Neuronal stem cell (in vitro differentiated cells): ENCODE results near the gene C14orf180.

ENCODE experiments used
- DNase-seq: peaks from one replicate; pipeline ENCODE4 v3.0.0-alpha.2; 2013; ENCODE audit warnings: low spot score
- H2AFZ ChIP-seq: one replicate; pipeline ENCODE4 v1.6.1; 2013; ENCODE audit warnings: mild to moderate bottlenecking, low read length, inconsistent platforms
- H2AK5ac ChIP-seq: 2 replicates; pipeline ENCODE4 v1.6.1; 2013; ENCODE audit warnings: low read depth, mild to moderate bottlenecking, inconsistent platforms, low read length, moderate library complexity, mixed read lengths
- H2BK120ac ChIP-seq: 2 replicates; pipeline ENCODE4 v1.6.1; 2013; ENCODE audit warnings: low read depth, mild to moderate bottlenecking, inconsistent platforms, low read length, moderate library complexity, mixed read lengths
- H2BK12ac ChIP-seq: one replicate; pipeline ENCODE4 v1.6.1; 2013; ENCODE audit warnings: low read length, inconsistent platforms
- H2BK15ac ChIP-seq: 2 replicates; pipeline ENCODE4 v1.6.1; 2013; ENCODE audit warnings: mild to moderate bottlenecking, low read length, inconsistent platforms, mixed read lengths
- H2BK5ac ChIP-seq: one replicate; pipeline ENCODE4 v1.6.1; 2013; ENCODE audit warnings: inconsistent platforms, mild to moderate bottlenecking, low read length, moderate library complexity
- H3K14ac ChIP-seq: one replicate; pipeline ENCODE4 v1.6.1; 2013; ENCODE audit warnings: low read length, inconsistent platforms
- H3K18ac ChIP-seq: 2 replicates; pipeline ENCODE4 v1.6.1; 2013; ENCODE audit warnings: low read length, inconsistent platforms
- H3K23ac ChIP-seq: 2 replicates; pipeline ENCODE4 v1.6.1; 2013; ENCODE audit warnings: low read depth, mild to moderate bottlenecking, mixed read lengths, low read length, inconsistent platforms; ENCODE audit not compliant: poor library complexity
- H3K27ac ChIP-seq: replicated peaks from 3 replicates; pipeline ENCODE4 v1.5.1; 2013; ENCODE audit warnings: low read length, inconsistent platforms
- H3K27me3 ChIP-seq, 3 experiments: 2 replicates each; pipeline ENCODE4 v1.6.1; 2013; ENCODE audit warnings: low read length in 3 of 3, mild to moderate bottlenecking in 2 of 3, inconsistent platforms in 1 of 3, low read depth in 1 of 3, mixed read lengths in 1 of 3, moderate library complexity in 1 of 3; ENCODE audit not compliant: control insufficient read depth in 3 of 3, insufficient read depth in 3 of 3
- H3K36me3 ChIP-seq, 2 donors: replicated peaks in 1 of 2; 2 replicates each; pipeline ENCODE4 v1.6.1; 2013; ENCODE audit warnings: low read length in 2 of 2; ENCODE audit not compliant: control insufficient read depth in 2 of 2, insufficient read depth in 2 of 2
- H3K4ac ChIP-seq: 2 replicates; pipeline ENCODE4 v1.6.1; 2013; ENCODE audit warnings: inconsistent platforms, mild to moderate bottlenecking, low read length, moderate library complexity
- H3K4me1 ChIP-seq, 2 donors: 1 replicate in 1 of 2; 2 replicates in 1 of 2; pipeline ENCODE4 v1.6.1; 2013; ENCODE audit warnings: low read length in 2 of 2, low read depth in 1 of 2; ENCODE audit not compliant: control insufficient read depth in 2 of 2, insufficient read depth in 1 of 2
- H3K4me2 ChIP-seq: one replicate; pipeline ENCODE4 v1.6.1; 2013; ENCODE audit warnings: mild to moderate bottlenecking, low read length, inconsistent platforms; ENCODE audit not compliant: insufficient read depth, poor library complexity, severe bottlenecking
- H3K4me3 ChIP-seq, 2 donors: 2 replicates each; pipeline ENCODE4 v1.5.1; 2013; ENCODE audit warnings: low read length in 2 of 2, mild to moderate bottlenecking in 2 of 2, inconsistent platforms in 1 of 2, moderate library complexity in 1 of 2
- H3K79me1 ChIP-seq: one replicate; pipeline ENCODE4 v1.6.1; 2013; ENCODE audit warnings: low read depth, mild to moderate bottlenecking, inconsistent platforms, low read length, moderate library complexity
- H3K9ac ChIP-seq: one replicate; pipeline ENCODE4 v1.6.1; 2013; ENCODE audit warnings: mild to moderate bottlenecking, low read depth, low read length, inconsistent platforms; ENCODE audit not compliant: poor library complexity
- H3K9me3 ChIP-seq, 2 donors: replicated peaks in 1 of 2; 2 replicates each; pipeline versions ENCODE3 to v1.6.1; 2013; ENCODE audit warnings: low read length in 2 of 2, mild to moderate bottlenecking in 2 of 2, inconsistent platforms in 1 of 2, low read depth in 1 of 2, mixed read lengths in 1 of 2, moderate library complexity in 1 of 2; ENCODE audit not compliant: control insufficient read depth in 2 of 2, insufficient read depth in 1 of 2
- H4K8ac ChIP-seq: one replicate; pipeline ENCODE4 v1.6.1; 2013; ENCODE audit warnings: low read depth, mild to moderate bottlenecking, inconsistent platforms, low read length, moderate library complexity
- H4K91ac ChIP-seq: one replicate; pipeline ENCODE4 v1.6.1; 2013; ENCODE audit warnings: low read length, low read depth, mild to moderate bottlenecking, inconsistent platforms; ENCODE audit not compliant: poor library complexity
- WGBS, 2 donors: extraction: QIAGEN DNeasy Blood & Tissue Kit; methylation state at CpG; one replicate each; pipeline ENCODE4 v1.1.7; 2013; ENCODE audit warnings: missing lambda C conversion rate in 2 of 2, mixed read lengths in 1 of 2; ENCODE audit not compliant: insufficient read length in 2 of 2, insufficient replicate concordance in 1 of 2; ENCODE audit errors: extremely low coverage in 2 of 2; 5-methylcytosine and 5-hydroxymethylcytosine counted together

C14orf180 gene

GRCh38 chr14:104569435-104569834 lies 10.1 kb upstream of the C14orf180 start:
- Histone ChIP-seq H3K23ac (no peak overlapping the region), H2AK5ac (peak overlapping the region; percentile 95), H3K79me1 (no peaks in the 10 kb centered on the region), H4K8ac (no peak overlapping the region), H3K4me3 (no peak overlapping the region), H3K4ac (no peak overlapping the region), H3K36me3 (no peaks in the 10 kb centered on the region), H3K4me2 (no peak overlapping the region), H3K9ac (no peak overlapping the region), H3K27ac (no peak overlapping the region), H3K27me3 (peaks cover 0 to 61% (median 0%) of the 10 kb centered on the region in 3 experiments), H2BK15ac (no peak overlapping the region), H2BK5ac (no peak overlapping the region), H2BK12ac (no peak overlapping the region), H4K91ac (no peak overlapping the region), H3K18ac (no peak overlapping the region), H3K9me3 (peaks cover 0 to 2% of the 10 kb centered on the region in 2 donors), H2BK120ac (no peak overlapping the region), H2AFZ (no peak overlapping the region), H3K14ac (no peak overlapping the region), H3K4me1 (peaks cover 3 to 9% of the 10 kb centered on the region in 2 donors)
- WGBS, 2 donors, result no CpG with 5 or more reads among the region's 10 CpGs
- no peak for DNase-seq

- Histone ChIP-seq H2BK12ac (no peak overlapping the region), H3K27me3 (peaks cover 0 to 53% (median 0%) of the 10 kb centered on the region in 3 experiments), H4K91ac (peak overlapping the region; percentile 47), H2AK5ac (no peak overlapping the region), H3K36me3 (no peaks in the 10 kb centered on the region), H3K4me2 (no peak overlapping the region), H3K4me3 (no peak overlapping the region), H3K14ac (no peak overlapping the region), H3K9ac (no peak overlapping the region), H3K23ac (no peak overlapping the region), H3K4ac (no peak overlapping the region), H2BK120ac (no peak overlapping the region), H3K4me1 (peaks cover 3 to 11% of the 10 kb centered on the region in 2 donors), H3K9me3 (peaks cover 0 to 2% of the 10 kb centered on the region in 2 donors), H3K18ac (peak overlapping the region; percentile 68), H2AFZ (peak overlapping the region; percentile 54), H3K79me1 (peaks cover 1% of the 10 kb centered on the region), H3K27ac (no peak overlapping the region), H2BK15ac (peak overlapping the region; percentile 16), H4K8ac (no peak overlapping the region), H2BK5ac (peak overlapping the region; percentile 44)
- WGBS, 2 donors, result no CpG with 5 or more reads among the region's 16 CpGs
- no peak for DNase-seq
Measured at GRCh38 chr14:104571246-104571645, 8.3 kb upstream of the C14orf180 start.

- no peak for DNase-seq
- H2BK5ac ChIP-seq, result peak overlapping the region; percentile 14
- peaks cover 0 to 53% (median 0%) of the 10 kb centered on the region in 3 experiments for H3K27me3 ChIP-seq
- no peak overlapping the region for H3K27ac ChIP-seq
- H2BK15ac ChIP-seq, result peak overlapping the region; percentile 94
- H3K14ac ChIP-seq, result peak overlapping the region; percentile 82
- H3K36me3 ChIP-seq, result no peaks in the 10 kb centered on the region
- H2AK5ac ChIP-seq, result peak overlapping the region; percentile 97
- H3K18ac ChIP-seq, result peak overlapping the region; percentile 85
- H3K4me2 ChIP-seq, result no peak overlapping the region
- no peak overlapping the region for H4K91ac ChIP-seq
- H3K23ac ChIP-seq, result peak overlapping the region; percentile 73
- H3K4me1 ChIP-seq, result peaks cover 3 to 11% of the 10 kb centered on the region in 2 donors
- H3K9me3 ChIP-seq, result peaks cover 0 to 2% of the 10 kb centered on the region in 2 donors
- no CpG with 5 or more reads among the region's 11 CpGs for WGBS, 2 donors
- peak overlapping the region; percentile 65 for H4K8ac ChIP-seq
- peaks cover 1% of the 10 kb centered on the region for H3K79me1 ChIP-seq
- H2BK12ac ChIP-seq, result no peak overlapping the region
- H2AFZ ChIP-seq, result no peak overlapping the region
- H3K9ac ChIP-seq, result peak overlapping the region; percentile 60
- H3K4ac ChIP-seq, result peak overlapping the region; percentile 89
- H2BK120ac ChIP-seq, result no peak overlapping the region
- no peak overlapping the region for H3K4me3 ChIP-seq
Measured at GRCh38 chr14:104572024-104572626, 7.4 kb upstream of the C14orf180 start.

GRCh38 chr14:104572668-104573067 lies 6.9 kb upstream of the C14orf180 start:
- no peak overlapping the region for H2AFZ ChIP-seq
- peak overlapping the region; percentile 94 for H2BK15ac ChIP-seq
- H3K23ac ChIP-seq, result peak overlapping the region; percentile 73
- peak overlapping the region; percentile 82 for H3K14ac ChIP-seq
- peak overlapping the region; percentile 64 for H3K18ac ChIP-seq
- peak overlapping the region; percentile 44 for H3K9ac ChIP-seq
- no peak overlapping the region for H3K27ac ChIP-seq
- no peak overlapping the region for H3K4me3 ChIP-seq
- no peak overlapping the region for H3K4me2 ChIP-seq
- WGBS, 2 donors, result no CpG with 5 or more reads among the region's 7 CpGs
- peak overlapping the region; percentile 84 for H3K4ac ChIP-seq
- no peaks in the 10 kb centered on the region for H3K36me3 ChIP-seq
- H4K91ac ChIP-seq, result peak overlapping the region; percentile 72
- no peak overlapping the region for H4K8ac ChIP-seq
- no peak for DNase-seq
- H3K4me1 ChIP-seq, result peaks cover 3 to 16% of the 10 kb centered on the region in 2 donors
- peaks cover 0 to 2% of the 10 kb centered on the region in 2 donors for H3K9me3 ChIP-seq
- H2AK5ac ChIP-seq, result peak overlapping the region; percentile 97
- H2BK12ac ChIP-seq, result peak overlapping the region; percentile 41
- no peak overlapping the region for H2BK5ac ChIP-seq
- H2BK120ac ChIP-seq, result no peak overlapping the region
- peaks cover 1% of the 10 kb centered on the region for H3K79me1 ChIP-seq
- peaks cover 0 to 57% (median 0%) of the 10 kb centered on the region in 3 experiments for H3K27me3 ChIP-seq
